ENCODE results near the gene ZFTA.

ZFTA gene

GRCh38 chr11:63768237-63769041 lies at the start of gene ZFTA:
Gene ZFTA (minus strand): TSS chr11:63768775. CDS start chr11:63768622, 153 bp downstream.
- Histone ChIP-seq H3K36me3 (peaks cover 0 to 8% (median 0%) of the 10 kb centered on the region in 3 donors), H3K27ac (peak within 1 kb of the TSS; percentile 89 to 90), H3K4me1 (peaks cover 0 to 42% (median 21%) of the 10 kb centered on the region in 4 donors), H3K9me3 (no peaks in the 10 kb centered on the region), H3K4me3 (peak within 1 kb of the TSS; percentile 91 to 94), H3K27me3 (no peaks in the 10 kb centered on the region)
- intact Hi-C loops (cut with DNase I; ENCODE audit: low total_unique reads), result loop anchor here (2.0 to 5.0 kb wide), 3 partner anchors 44 to 179 kb away; partner anchors contain the start of genes MARK2 and SPINDOC
- DNase-seq, result peak in 1 of 2 donors; percentile 78
- TF ChIP-seq CTCF (IDR thresholded peaks at IDR 0.05), result peak; percentile 50 to 86

DNA sequence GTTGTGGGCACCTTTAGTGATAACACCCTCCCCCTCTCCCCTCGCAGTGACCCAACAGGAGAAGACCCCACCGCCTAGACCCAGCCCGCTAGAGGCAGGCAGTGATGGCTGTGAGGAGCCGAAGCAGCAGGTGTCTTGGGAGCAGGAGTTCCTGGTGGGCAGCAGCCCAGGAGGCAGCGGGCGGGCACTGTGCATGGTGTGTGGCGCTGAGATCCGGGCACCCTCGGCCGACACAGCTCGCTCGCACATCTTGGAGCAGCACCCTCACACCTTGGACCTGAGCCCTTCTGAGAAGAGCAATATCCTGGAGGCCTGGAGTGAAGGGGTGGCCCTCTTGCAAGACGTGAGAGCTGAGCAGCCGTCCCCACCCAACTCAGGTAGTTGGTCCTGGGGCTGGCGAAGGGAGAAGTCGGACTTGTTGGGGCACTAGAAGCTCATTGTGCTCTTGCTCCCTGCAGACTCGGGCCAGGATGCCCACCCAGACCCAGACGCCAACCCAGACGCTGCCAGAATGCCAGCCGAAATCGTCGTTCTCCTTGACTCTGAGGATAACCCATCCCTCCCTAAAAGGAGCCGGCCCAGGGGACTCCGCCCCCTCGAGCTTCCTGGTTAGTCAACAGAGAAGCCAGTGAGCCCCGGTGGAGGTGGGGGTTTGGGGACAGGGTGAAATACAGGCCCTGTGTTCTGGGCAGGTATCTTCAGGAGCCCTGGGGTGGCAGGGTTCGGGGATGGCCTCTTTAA lies 49.4 kb upstream of the ZFTA start:
- Histone ChIP-seq H3K9me3 (no peaks in the 10 kb centered on the region), H3K4me1 (peaks cover 0 to 21% (median 17%) of the 10 kb centered on the region in 4 donors), H3K27ac (no peak overlapping the region), H3K27me3 (no peaks in the 10 kb centered on the region), H3K4me3 (no peak overlapping the region), H3K36me3 (peaks cover 40 to 68% (median 58%) of the 10 kb centered on the region in 3 donors)
- no peak for DNase-seq
- intact Hi-C loops (cut with DNase I; ENCODE audit: low total_unique reads), result no loop called here
- TF ChIP-seq CTCF (IDR thresholded peaks at IDR 0.05), result no peak

GRCh38 chr11:63816732-63817131 lies 48.2 kb upstream of the ZFTA start:
- peaks cover 36 to 56% (median 46%) of the 10 kb centered on the region in 3 donors for H3K36me3 ChIP-seq
- DNase-seq, result no peak
- no peak overlapping the region for H3K4me3 ChIP-seq
- no peak for TF ChIP-seq CTCF (IDR thresholded peaks at IDR 0.05)
- intact Hi-C loops (cut with DNase I; ENCODE audit: low total_unique reads), result no loop called here
- no peak overlapping the region for H3K27ac ChIP-seq
- H3K4me1 ChIP-seq, result peaks cover 0 to 32% (median 19%) of the 10 kb centered on the region in 4 donors
- no peaks in the 10 kb centered on the region for H3K27me3 ChIP-seq
- no peaks in the 10 kb centered on the region for H3K9me3 ChIP-seq

GRCh38 chr11:63816166-63816565 lies 47.6 kb upstream of the ZFTA start:
- H3K36me3 ChIP-seq, result peaks cover 31 to 50% (median 41%) of the 10 kb centered on the region in 3 donors
- no peak overlapping the region for H3K27ac ChIP-seq
- no peak overlapping the region for H3K4me3 ChIP-seq
- DNase-seq, result no peak
- TF ChIP-seq CTCF (IDR thresholded peaks at IDR 0.05), result no peak
- H3K4me1 ChIP-seq, result peaks cover 0 to 32% (median 19%) of the 10 kb centered on the region in 4 donors
- intact Hi-C loops (cut with DNase I; ENCODE audit: low total_unique reads), result no loop called here
- no peaks in the 10 kb centered on the region for H3K27me3 ChIP-seq
- no peaks in the 10 kb centered on the region for H3K9me3 ChIP-seq

- no peak for TF ChIP-seq CTCF (IDR thresholded peaks at IDR 0.05)
- Histone ChIP-seq H3K4me1 (peaks cover 0 to 32% (median 19%) of the 10 kb centered on the region in 4 donors), H3K4me3 (peak overlapping the region; percentile 73 to 78), H3K27ac (peak overlapping the region; percentile 71 to 80), H3K27me3 (no peaks in the 10 kb centered on the region), H3K9me3 (no peaks in the 10 kb centered on the region), H3K36me3 (peaks cover 16 to 34% (median 27%) of the 10 kb centered on the region in 3 donors)
- DNase-seq, result no peak
- intact Hi-C loops (cut with DNase I; ENCODE audit: low total_unique reads), result no loop called here
Measured at GRCh38 chr11:63814383-63814736, 45.8 kb upstream of the ZFTA start.

Measured in tibial artery (tissue), 4 donors.